Measurements from ENCODE around the gene MRS2. TPM values are rescaled to one million over a fixed set of nuclear protein-coding genes. Genes with fewer than 3 reads are reported as not detected.
"Not testable (repeated sequence)": the region's sequence is repeated elsewhere in the genome, so short reads cannot be mapped to it uniquely, and the experiment has no call there.

The MRS2 gene
- total RNA-seq, 1 donor from 2014 or later: 43.2 TPM

GRCh38 chr6:24376871-24377270 lies 25.9 kb upstream of the MRS2 start:
- H3K36me3 Mint-ChIP-seq: no peaks in the 10 kb centered on the region
- TF ChIP-seq, protein P1, sequence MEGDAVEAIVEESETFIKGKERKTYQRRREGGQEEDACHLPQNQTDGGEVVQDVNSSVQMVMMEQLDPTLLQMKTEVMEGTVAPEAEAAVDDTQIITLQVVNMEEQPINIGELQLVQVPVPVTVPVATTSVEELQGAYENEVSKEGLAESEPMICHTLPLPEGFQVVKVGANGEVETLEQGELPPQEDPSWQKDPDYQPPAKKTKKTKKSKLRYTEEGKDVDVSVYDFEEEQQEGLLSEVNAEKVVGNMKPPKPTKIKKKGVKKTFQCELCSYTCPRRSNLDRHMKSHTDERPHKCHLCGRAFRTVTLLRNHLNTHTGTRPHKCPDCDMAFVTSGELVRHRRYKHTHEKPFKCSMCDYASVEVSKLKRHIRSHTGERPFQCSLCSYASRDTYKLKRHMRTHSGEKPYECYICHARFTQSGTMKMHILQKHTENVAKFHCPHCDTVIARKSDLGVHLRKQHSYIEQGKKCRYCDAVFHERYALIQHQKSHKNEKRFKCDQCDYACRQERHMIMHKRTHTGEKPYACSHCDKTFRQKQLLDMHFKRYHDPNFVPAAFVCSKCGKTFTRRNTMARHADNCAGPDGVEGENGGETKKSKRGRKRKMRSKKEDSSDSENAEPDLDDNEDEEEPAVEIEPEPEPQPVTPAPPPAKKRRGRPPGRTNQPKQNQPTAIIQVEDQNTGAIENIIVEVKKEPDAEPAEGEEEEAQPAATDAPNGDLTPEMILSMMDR (conservative IDR thresholded peaks at IDR 0.05): no peak
- no peak overlapping the region for H3K27ac Mint-ChIP-seq

DNA sequence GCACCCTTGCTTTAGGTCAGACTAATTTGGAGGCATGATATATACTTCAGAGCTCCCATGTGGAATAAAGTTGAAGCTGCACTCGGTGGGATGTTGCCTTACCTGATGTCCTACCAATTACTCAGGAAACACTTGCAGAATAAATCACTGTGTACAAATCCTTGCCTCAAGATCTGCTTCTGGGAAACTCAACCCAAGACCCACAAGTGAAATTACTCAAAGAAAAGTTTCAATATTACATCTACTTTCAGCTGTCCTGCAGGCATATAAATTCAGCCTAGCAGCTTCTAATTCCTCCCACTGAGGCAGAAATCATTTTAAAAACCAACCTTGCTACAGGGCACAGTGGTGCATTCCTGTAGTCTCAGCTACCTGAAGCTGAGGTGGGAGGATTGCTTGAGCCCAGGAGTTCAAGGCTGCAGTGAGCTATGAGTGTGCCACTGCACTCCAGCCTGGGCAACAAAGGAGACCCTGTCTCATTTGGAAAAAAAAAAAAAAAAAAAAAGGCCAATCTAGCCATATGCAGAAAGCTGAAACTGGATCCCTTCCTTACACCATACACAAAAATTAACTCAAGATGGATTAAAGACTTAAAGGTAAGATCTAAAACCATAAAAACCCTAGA lies 24.2 kb upstream of the MRS2 start:
- H3K27ac Mint-ChIP-seq: no peak overlapping the region
- no peaks in the 10 kb centered on the region for H3K27me3 Mint-ChIP-seq
- peaks cover 14% of the 10 kb centered on the region for H3K4me1 Mint-ChIP-seq (ENCODE audit: unreplicated experiment)
- DNase-seq (ENCODE audit: extremely low spot score, unreplicated experiment): no peak
- H3K9me3 Mint-ChIP-seq: peaks cover under 1% of the 10 kb centered on the region
- TF ChIP-seq, protein P1 (conservative IDR thresholded peaks at IDR 0.05): no peak
- H3K36me3 Mint-ChIP-seq: no peaks in the 10 kb centered on the region
- no peak overlapping the region for H3K4me3 Mint-ChIP-seq

More at GRCh38 chr6:24376871-24377270, 25.9 kb upstream of the MRS2 start:
- Mint-ChIP-seq H3K27me3 (no peaks in the 10 kb centered on the region), H3K4me3 (no peak overlapping the region), H3K4me1 (ENCODE audit: unreplicated experiment) (peaks cover 14% of the 10 kb centered on the region), H3K9me3 (peaks cover 5% of the 10 kb centered on the region)
- DNase-seq (ENCODE audit: extremely low spot score, unreplicated experiment): no peak

DNA sequence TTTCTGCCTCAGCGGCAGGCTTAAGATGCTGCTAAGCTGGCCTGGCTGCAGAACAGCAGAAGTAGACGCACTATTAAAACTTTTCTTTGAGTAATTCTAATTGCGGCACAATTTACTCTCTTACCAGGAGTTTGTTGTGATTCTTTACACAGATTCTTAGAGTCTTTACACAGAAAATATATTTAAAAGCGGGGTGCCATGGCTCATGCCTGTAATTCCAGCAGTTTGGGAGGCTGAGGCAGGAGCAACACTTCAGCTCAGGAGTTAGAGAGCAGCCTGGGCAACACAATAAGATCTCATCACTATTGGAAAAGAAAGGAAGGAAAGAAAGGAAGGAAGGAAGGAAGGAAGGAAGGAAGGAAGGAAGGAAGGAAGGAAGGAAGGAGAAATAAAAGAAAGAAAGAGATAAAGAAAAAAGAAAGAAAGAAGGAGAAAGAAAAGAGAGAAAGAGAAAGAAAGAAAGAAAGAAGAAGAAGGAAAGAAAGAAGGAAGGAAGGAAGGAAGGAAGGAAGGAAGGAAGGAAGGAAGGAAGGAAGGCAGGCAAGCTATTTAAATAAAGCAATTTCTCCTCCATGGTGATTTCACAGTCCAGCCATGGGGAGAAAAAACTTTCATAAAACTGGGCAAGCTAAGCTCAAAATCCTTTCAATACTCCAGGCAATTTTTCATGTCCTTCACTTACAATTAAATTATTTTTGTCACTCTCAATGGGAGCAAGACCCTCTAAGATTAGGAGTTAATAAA lies 21.1 kb upstream of the MRS2 start:
- Mint-ChIP-seq H3K27me3 (no peaks in the 10 kb centered on the region), H3K4me3 (no peak overlapping the region), H3K36me3 (no peaks in the 10 kb centered on the region), H3K9me3 (no peaks in the 10 kb centered on the region), H3K4me1 (ENCODE audit: unreplicated experiment) (peaks cover 9% of the 10 kb centered on the region), H3K27ac (no peak overlapping the region)
- DNase-seq (ENCODE audit: extremely low spot score, unreplicated experiment): no peak
- TF ChIP-seq, protein P1 (conservative IDR thresholded peaks at IDR 0.05): no peak

DNA sequence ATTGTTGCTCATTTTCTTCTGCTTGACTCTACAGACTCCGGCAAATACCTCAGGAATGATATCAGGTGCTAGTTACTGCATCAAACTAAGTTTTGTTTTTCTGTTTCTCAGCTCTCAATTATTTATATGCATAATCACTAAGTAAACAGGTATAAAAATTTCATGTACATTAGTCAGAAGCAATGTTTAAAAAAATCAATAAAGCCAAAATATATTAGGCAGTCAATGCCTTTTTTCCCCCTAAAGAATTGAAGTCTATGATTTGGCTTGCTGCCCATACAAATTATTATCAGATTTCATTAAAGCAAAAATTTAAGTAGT lies 20.6 kb upstream of the MRS2 start:
- Mint-ChIP-seq H3K9me3 (no peaks in the 10 kb centered on the region), H3K4me3 (no peak overlapping the region), H3K36me3 (no peaks in the 10 kb centered on the region), H3K4me1 (ENCODE audit: unreplicated experiment) (peaks cover 4% of the 10 kb centered on the region), H3K27ac (no peak overlapping the region), H3K27me3 (no peaks in the 10 kb centered on the region)
- TF ChIP-seq, protein P1 (conservative IDR thresholded peaks at IDR 0.05): no peak
- no peak for DNase-seq (ENCODE audit: extremely low spot score, unreplicated experiment)

DNA sequence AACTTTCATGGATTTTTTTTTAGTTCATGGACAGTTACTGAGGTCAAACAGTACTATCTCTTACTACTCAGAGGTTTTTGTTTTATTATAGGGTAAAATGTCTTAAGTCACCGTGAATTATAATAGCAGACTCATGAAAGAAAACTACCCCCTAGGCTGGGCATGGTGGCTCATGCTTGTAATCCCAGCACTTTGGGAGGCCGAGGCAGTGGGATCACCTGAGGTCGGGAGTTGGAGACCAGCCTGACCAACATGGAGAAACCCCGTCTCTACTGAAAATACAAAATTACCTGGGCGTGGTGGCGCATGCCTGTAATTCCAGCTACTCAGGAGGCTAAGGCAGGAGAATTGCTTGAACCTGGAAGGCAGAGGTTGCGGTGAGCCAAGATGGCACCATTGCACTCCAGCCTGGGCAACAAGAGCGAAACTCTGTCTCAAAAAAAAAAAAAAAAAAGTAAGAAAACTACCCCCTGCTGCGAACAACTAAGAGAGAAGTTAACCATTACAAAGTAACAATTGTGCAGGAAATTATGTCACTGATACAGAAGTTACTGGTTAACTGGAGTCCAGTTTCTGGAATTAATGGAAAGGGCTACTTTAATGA lies 19.7 kb upstream of the MRS2 start:
- H3K27ac Mint-ChIP-seq: peak overlapping the region; percentile 2
- not testable (repeated sequence) for H3K36me3 Mint-ChIP-seq; DNase-seq (ENCODE audit: extremely low spot score, unreplicated experiment); H3K9me3 Mint-ChIP-seq; H3K27me3 Mint-ChIP-seq; H3K4me1 Mint-ChIP-seq (ENCODE audit: unreplicated experiment); H3K4me3 Mint-ChIP-seq

DNA sequence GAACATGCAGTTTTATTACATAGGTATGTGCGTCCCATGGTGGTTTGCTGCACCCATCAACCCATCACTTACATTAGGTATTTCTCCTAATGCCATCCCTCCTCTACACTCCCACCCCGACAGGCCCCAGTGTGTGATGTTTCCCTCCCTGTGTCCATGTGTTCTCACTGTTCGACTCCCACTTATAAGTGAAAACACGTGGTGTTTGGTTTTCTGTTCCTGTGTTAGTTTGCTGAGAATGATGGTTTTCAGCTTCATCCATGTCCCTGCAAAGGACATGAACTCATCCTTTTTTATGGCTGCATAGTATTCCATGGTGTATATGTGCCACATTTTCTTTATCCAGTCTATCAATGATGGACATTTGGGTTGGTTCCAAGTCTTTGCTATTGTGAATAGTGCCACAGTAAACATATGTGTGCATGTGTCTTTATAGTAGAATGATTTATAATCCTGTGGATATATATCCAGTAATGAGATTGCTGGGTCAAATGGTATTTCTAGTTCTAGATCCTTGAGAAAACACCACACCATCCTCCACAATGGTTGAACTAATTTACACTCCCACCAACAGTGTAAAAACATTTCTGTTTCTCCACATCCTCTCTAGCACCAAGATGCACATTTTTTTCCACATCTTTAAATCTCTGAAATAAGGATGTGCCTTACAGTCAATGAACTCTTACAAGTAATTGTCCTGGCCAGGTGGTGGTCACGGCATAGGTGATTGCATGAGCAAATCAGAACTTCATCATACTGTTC lies 18.2 kb upstream of the MRS2 start:
- not testable (repeated sequence) for H3K36me3 Mint-ChIP-seq; H3K27ac Mint-ChIP-seq; H3K27me3 Mint-ChIP-seq; H3K4me1 Mint-ChIP-seq (ENCODE audit: unreplicated experiment); DNase-seq (ENCODE audit: extremely low spot score, unreplicated experiment); H3K9me3 Mint-ChIP-seq; H3K4me3 Mint-ChIP-seq
